A204.1 (cell line): ENCODE data around the gene TRAIP.

Experiments used
- FAIRE-seq: peaks from 2 replicates; lab custom pipeline; 2012; peaks lifted over from hg19 to GRCh38; lab: Jason Lieb, UNC

TRAIP gene

GRCh38 chr3:49873623-49874022 lies 17.3 kb upstream of the TRAIP start:
- no peak for FAIRE-seq

- FAIRE-seq: no peak
These were observed 16.5 kb upstream of the TRAIP start for GRCh38 chr3:49872801-49873281.

- FAIRE-seq: no peak
These were observed 15.3 kb upstream of the TRAIP start for GRCh38 chr3:49871531-49872153.

- no peak for FAIRE-seq
These were observed 13.3 kb upstream of the TRAIP start, which contains the start of gene CAMKV for GRCh38 chr3:49869525-49870126. TSS of gene CAMKV (minus strand) at chr3:49869906. CDS start at chr3:49862388, 7,518 bp downstream.

GRCh38 chr3:49868862-49869466 lies 12.6 kb upstream of the TRAIP start:
- no peak for FAIRE-seq

- no peak for FAIRE-seq
These were observed 11.5 kb upstream of the TRAIP start for GRCh38 chr3:49867871-49868321.

GRCh38 chr3:49867400-49867799 lies 11.0 kb upstream of the TRAIP start:
- no peak for FAIRE-seq

GRCh38 chr3:49865198-49865784 lies 8.9 kb upstream of the TRAIP start:
- no peak for FAIRE-seq

- no peak for FAIRE-seq
These were observed 8.1 kb upstream of the TRAIP start for GRCh38 chr3:49864505-49864904.

GRCh38 chr3:49859576-49860305 lies 3.4 kb upstream of the TRAIP start:
- no peak for FAIRE-seq

- no peak for FAIRE-seq
These were observed 702 bp downstream of the TRAIP start for GRCh38 chr3:49855662-49856061.

- FAIRE-seq: no peak
These were observed 10.7 kb downstream of the TRAIP start for GRCh38 chr3:49845694-49846093.

- no peak for FAIRE-seq
These were observed 11.7 kb downstream of the TRAIP start for GRCh38 chr3:49844464-49845183.

GRCh38 chr3:49842843-49843517 lies 13.4 kb downstream of the TRAIP start:
- no peak for FAIRE-seq

- no peak for FAIRE-seq
These were observed 14.6 kb downstream of the TRAIP start for GRCh38 chr3:49841806-49842205.

- no peak for FAIRE-seq
These were observed 15.2 kb downstream of the TRAIP start for GRCh38 chr3:49841126-49841696.

GRCh38 chr3:49840388-49840787 lies 16.0 kb downstream of the TRAIP start:
- no peak for FAIRE-seq

- peak; percentile 25 for FAIRE-seq
These were observed 17.1 kb downstream of the TRAIP start for GRCh38 chr3:49839193-49839809.

- FAIRE-seq: no peak
These were observed 25.0 kb downstream of the TRAIP start for GRCh38 chr3:49831341-49831740.

- FAIRE-seq: no peak
These were observed 30.3 kb downstream of the TRAIP start for GRCh38 chr3:49826016-49826415.
